H1 (cell line): ENCODE measurements around the gene KCNK15. TPM values are rescaled to one million over a fixed set of nuclear protein-coding genes. Genes with fewer than 3 reads are reported as not detected.

Source experiments
- CTCF ChIA-PET: fragments of 300-600 bp; sonication (Branson Sonifier 250); formaldehyde crosslinking; loops from one replicate; lab custom pipeline; 2021; ENCODE audit not compliant: partially characterized antibody; lab: Charles Lee
- POLR2A ChIA-PET: fragments of 300-600 bp; sonication (Branson Sonifier 250); formaldehyde crosslinking; loops from one replicate; lab custom pipeline; 2021; ENCODE audit warnings: inconsistent platforms; ENCODE audit not compliant: partially characterized antibody; lab: Charles Lee
- DNase-seq, 2 experiments: peaks; one replicate each; pipeline versions ENCODE4 v3.0.0 to v3.0.0-alpha.2; 2010 to 2022; ENCODE audit warnings: low spot score in 2 of 2, low read depth in 1 of 2, mixed read lengths in 1 of 2
- FAIRE-seq: peaks from 2 replicates; lab custom pipeline; 2011; peaks lifted over from hg19 to GRCh38; lab: Jason Lieb, UNC
- H2AFZ ChIP-seq: 2 replicates; pipeline ENCODE4 v1.8.1; 2012; ENCODE audit warnings: low read length, inconsistent platforms
- H2AK5ac ChIP-seq: 2 replicates; pipeline ENCODE4 v1.6.1; 2013; ENCODE audit warnings: low read depth, low read length
- H2BK120ac ChIP-seq: replicated peaks from 2 replicates; pipeline ENCODE3; 2013; ENCODE audit warnings: low read depth, low read length, inconsistent platforms
- H2BK12ac ChIP-seq: 2 replicates; pipeline ENCODE4 v1.6.1; 2013; ENCODE audit warnings: low read depth, low read length
- H2BK15ac ChIP-seq: 2 replicates; pipeline ENCODE4 v1.6.1; 2013; ENCODE audit warnings: low read length
- H2BK20ac ChIP-seq: 2 replicates; pipeline ENCODE4 v1.6.1; 2013; ENCODE audit warnings: low read length
- H2BK5ac ChIP-seq: 2 replicates; pipeline ENCODE4 v1.6.1; 2013; ENCODE audit warnings: low read depth, low read length
- H3K14ac ChIP-seq: 2 replicates; pipeline ENCODE4 v1.6.1; 2013; ENCODE audit warnings: inconsistent platforms; ENCODE audit not compliant: insufficient read length
- H3K18ac ChIP-seq: 2 replicates; pipeline ENCODE4 v1.6.1; 2013; ENCODE audit warnings: low read length; ENCODE audit errors: extremely low read depth
- H3K23ac ChIP-seq: 2 replicates; pipeline ENCODE4 v1.6.1; 2013; ENCODE audit warnings: inconsistent platforms; ENCODE audit not compliant: insufficient read length
- H3K23me2 ChIP-seq: 2 replicates; pipeline ENCODE4 v1.6.1; 2013; ENCODE audit warnings: low read depth, low read length
- H3K27ac ChIP-seq: 2 replicates; pipeline ENCODE4 v1.6.1; 2011; ENCODE audit warnings: low read depth, low read length, inconsistent platforms
- H3K27me3 ChIP-seq, 4 experiments: replicated peaks in 1 of 4; 1 replicate in 1 of 4; 2 replicates in 3 of 4; pipeline versions ENCODE4 v1.6.1 to v1.8.1; 2011 to 2013; ENCODE audit warnings: low read length in 3 of 4, mild to moderate bottlenecking in 3 of 4, inconsistent platforms in 2 of 4, mixed read lengths in 2 of 4, moderate library complexity in 1 of 4; ENCODE audit not compliant: control insufficient read depth in 3 of 4, insufficient read depth in 3 of 4; ENCODE audit errors: extremely low read depth in 1 of 4
- H3K36me3 ChIP-seq, 4 experiments: 2 replicates each; pipeline versions ENCODE4 v1.6.1 to v1.8.1; 2011 to 2013; ENCODE audit warnings: mild to moderate bottlenecking in 4 of 4, low read length in 3 of 4, moderate library complexity in 2 of 4, control low read depth in 1 of 4, inconsistent platforms in 1 of 4; ENCODE audit not compliant: insufficient read depth in 4 of 4, control insufficient read depth in 2 of 4
- H3K4ac ChIP-seq: replicated peaks from 2 replicates; pipeline ENCODE3; 2013; ENCODE audit warnings: low read length, low read depth, mixed read lengths, inconsistent platforms; ENCODE audit not compliant: insufficient read length
- H3K4me1 ChIP-seq, 4 experiments: replicated peaks in 1 of 4; 1 replicate in 1 of 4; 2 replicates in 3 of 4; pipeline versions ENCODE4 v1.6.1 to v1.8.1; 2011 to 2013; ENCODE audit warnings: low read length in 3 of 4, inconsistent platforms in 2 of 4, mixed read lengths in 1 of 4; ENCODE audit not compliant: insufficient read depth in 4 of 4, control insufficient read depth in 3 of 4
- H3K4me2 ChIP-seq, 2 experiments: 2 replicates each; pipeline versions ENCODE4 v1.6.1 to v1.8.1; 2011 to 2013; ENCODE audit warnings: low read depth in 2 of 2, low read length in 2 of 2, control low read depth in 1 of 2, inconsistent platforms in 1 of 2, mild to moderate bottlenecking in 1 of 2; ENCODE audit not compliant: insufficient read depth in 1 of 2
- H3K4me3 ChIP-seq, 4 experiments: fragments of 200-600, 300-600 bp in 1 of 4; sonication (generic), shearing (Covaris generic), sonication (Bioruptor Twin) in 1 of 4; 2 replicates each; pipeline versions ENCODE4 v1.5.1 to v1.8.1; 2011 to 2016; ENCODE audit warnings: low read length in 4 of 4, low read depth in 3 of 4, control low read depth in 2 of 4, inconsistent platforms in 2 of 4, mild to moderate bottlenecking in 2 of 4, mixed read lengths in 1 of 4, moderate library complexity in 1 of 4; ENCODE audit not compliant: insufficient read depth in 2 of 4; ENCODE audit errors: extremely low read depth in 1 of 4
- H3K56ac ChIP-seq: replicated peaks from 2 replicates; pipeline ENCODE3; 2013; ENCODE audit warnings: low read depth, mild to moderate bottlenecking, mixed read lengths, low read length, inconsistent platforms; ENCODE audit not compliant: insufficient read length
- H3K79me1 ChIP-seq: 2 replicates; pipeline ENCODE4 v1.6.1; 2013; ENCODE audit warnings: low read depth, low read length, control low read depth
- H3K79me2 ChIP-seq, 2 experiments: 2 replicates each; pipeline versions ENCODE4 v1.6.1 to v1.8.1; 2012 to 2013; ENCODE audit warnings: low read length in 2 of 2, mild to moderate bottlenecking in 2 of 2, inconsistent platforms in 1 of 2; ENCODE audit not compliant: insufficient read depth in 2 of 2, control insufficient read depth in 1 of 2
- H3K9ac ChIP-seq, 4 experiments: replicated peaks in 1 of 4; 1 replicate in 1 of 4; 2 replicates in 3 of 4; pipeline versions ENCODE4 v1.6.1 to v1.8.1; 2011 to 2013; ENCODE audit warnings: low read depth in 3 of 4, low read length in 3 of 4, control low read depth in 2 of 4, mild to moderate bottlenecking in 2 of 4, moderate library complexity in 2 of 4, inconsistent platforms in 1 of 4; ENCODE audit errors: extremely low read depth in 1 of 4
- H3K9me3 ChIP-seq, 2 experiments: 2 replicates each; pipeline versions ENCODE4 v1.6.1 to v1.8.1; 2012 to 2013; ENCODE audit warnings: mild to moderate bottlenecking in 2 of 2, moderate library complexity in 2 of 2, control low read depth in 1 of 2, inconsistent platforms in 1 of 2, low read depth in 1 of 2, low read length in 1 of 2, mixed read lengths in 1 of 2; ENCODE audit not compliant: insufficient read depth in 2 of 2
- H4K20me1 ChIP-seq, 2 experiments: replicated peaks in 1 of 2; 2 replicates each; pipeline versions ENCODE3 to v1.8.1; 2011 to 2013; ENCODE audit warnings: inconsistent platforms in 2 of 2, low read length in 2 of 2, mild to moderate bottlenecking in 1 of 2; ENCODE audit not compliant: insufficient read depth in 2 of 2, control insufficient read depth in 1 of 2
- H4K5ac ChIP-seq: 2 replicates; pipeline ENCODE4 v1.6.1; 2013; ENCODE audit warnings: low read length, low read depth, mixed read lengths, inconsistent platforms; ENCODE audit not compliant: insufficient read length
- H4K8ac ChIP-seq: 2 replicates; pipeline ENCODE4 v1.8.0; 2013; ENCODE audit warnings: mild to moderate bottlenecking, moderate library complexity, low read length, inconsistent platforms; ENCODE audit not compliant: insufficient read depth; ENCODE audit errors: extremely low read depth
- H4K91ac ChIP-seq: replicated peaks from 2 replicates; pipeline ENCODE3; 2013; ENCODE audit warnings: low read length, mixed read lengths, inconsistent platforms; ENCODE audit not compliant: insufficient read length
- ASH2L ChIP-seq: fragments of 200-600, 300-600 bp; sonication (generic); IDR thresholded peaks from one replicate; pipeline ENCODE4 v1.7.1; 2017; ENCODE audit warnings: low read length
- KDM1A ChIP-seq: fragments of 200-600, 300-600 bp; sonication (generic); IDR thresholded peaks from 2 replicates; pipeline ENCODE4 v1.7.1; 2016; ENCODE audit warnings: mild to moderate bottlenecking, low read length, borderline replicate concordance
- PHF8 ChIP-seq: fragments of 200-600 bp; sonication (generic); conservative IDR thresholded peaks from 2 replicates; pipeline ENCODE4 v1.7.1; 2012; ENCODE audit warnings: low read depth, mild to moderate bottlenecking, inconsistent platforms, low read length, moderate library complexity
- WGBS, 2 experiments: shearing (Covaris generic) in 1 of 2; methylation state at CpG; one replicate each; pipeline versions ENCODE4 v1.1.6 to v1.1.7; 2013 to 2015; ENCODE audit warnings: low lambda C conversion rate in 2 of 2, mixed read lengths in 2 of 2, inconsistent platforms in 1 of 2, low coverage in 1 of 2, missing lambda C conversion rate in 1 of 2; ENCODE audit not compliant: insufficient replicate concordance in 2 of 2, insufficient coverage in 1 of 2, insufficient read length in 1 of 2; ENCODE audit errors: extremely low coverage in 1 of 2, missing lambda C conversion rate in 1 of 2; 5-methylcytosine and 5-hydroxymethylcytosine counted together
- polyA plus RNA-seq, 7 experiments: library from polyadenylated mRNA; depleted of rRNA in 3 of 7; stranded (reverse) in 5 of 7; unstranded in 2 of 7; fragments of >200 nt in 5 of 7; fragments of 200-250 nt in 2 of 7; gene quantifications; 1 replicate in 5 of 7; 2 replicates in 1 of 7; 4 replicates in 1 of 7; pipeline versions ENCODE4 v1.2.1 to v1.2.3, GENCODE V29; 2011 to 2013; ENCODE audit warnings: missing spikeins in 2 of 7, mixed read lengths in 2 of 7
- total RNA-seq: library from RNA; stranded (reverse); fragmentation: NEBNext Ultra II Directional; extraction: Animal tissue kit (Norgen Biotek cat#: 25700); gene quantifications from 2 replicates; pipeline ENCODE4 v1.2.1, GENCODE V29; 2021

The KCNK15 gene
- total and polyA plus RNA-seq, 2 of the 8 experiments (the other 6 are each of a cell fraction or from before 2014, with no cell fraction given), result 0.24 to 0.33 TPM

DNA sequence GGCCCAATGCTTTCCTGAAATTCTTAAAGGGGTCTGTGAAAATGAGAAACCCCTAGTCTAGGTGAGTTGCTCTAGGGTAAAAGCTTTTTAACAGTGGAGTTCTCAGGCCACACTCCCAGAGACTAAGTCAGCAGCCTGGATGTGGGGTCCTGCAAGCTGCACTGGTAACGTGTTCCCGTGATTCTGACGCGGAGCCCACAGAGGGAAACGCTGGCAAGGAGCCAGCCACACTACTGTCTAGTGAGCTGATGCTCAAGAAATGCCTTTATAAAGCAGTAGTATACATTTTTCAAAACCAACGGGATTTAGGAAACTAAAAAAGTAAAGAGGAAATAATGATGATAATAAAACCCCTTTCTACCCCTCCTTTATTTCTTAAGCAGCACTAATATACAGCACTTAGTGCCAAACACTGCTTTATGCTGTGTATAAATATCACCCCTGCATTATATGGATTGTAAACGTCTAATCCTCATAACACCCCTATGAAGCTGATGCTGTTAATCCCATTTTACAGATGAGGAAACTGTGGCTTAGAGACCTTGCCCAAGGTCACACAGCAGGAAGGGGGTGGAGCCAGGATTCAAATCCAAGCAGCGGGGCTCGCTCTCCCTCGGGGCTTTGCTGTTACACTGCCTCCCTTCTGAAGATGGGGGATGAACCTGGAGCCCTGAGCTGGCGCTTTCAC lies 25.0 kb downstream of the KCNK15 start:
- Histone ChIP-seq H2BK5ac (no peak overlapping the region), H3K4me1 (peaks cover 0 to 3% (median 0%) of the 10 kb centered on the region in 4 experiments; a peak in 4 of 7 replicates), H2AK5ac (no peak overlapping the region), H3K9me3 (no peaks in the 10 kb centered on the region), H3K27me3 (no peaks in the 10 kb centered on the region), H2BK12ac (no peak overlapping the region), H4K20me1 (peaks cover 5 to 13% of the 10 kb centered on the region in 2 experiments), H3K36me3 (no peaks in the 10 kb centered on the region; a peak in 1 of 8 replicates), H4K8ac (no peak overlapping the region), H3K18ac (no peak overlapping the region), H3K14ac (no peak overlapping the region), H3K23ac (no peak overlapping the region), H3K27ac (no peak overlapping the region), H4K91ac (no peak overlapping the region), H3K4me3 (no peak overlapping the region), H3K56ac (no peak overlapping the region), H3K4me2 (no peak overlapping the region), H2AFZ (no peak overlapping the region), H2BK15ac (no peak overlapping the region), H3K79me2 (no peaks in the 10 kb centered on the region; a peak in 1 of 4 replicates), H3K79me1 (no peaks in the 10 kb centered on the region; the same call in 1 of the 2 replicates), H3K4ac (no peak overlapping the region), H2BK20ac (no peak overlapping the region), H4K5ac (no peak overlapping the region), H3K23me2 (no peaks in the 10 kb centered on the region), H2BK120ac (no peak overlapping the region), H3K9ac (no peak overlapping the region)
- CTCF ChIA-PET, result interaction anchor here (1.0 to 17.1 kb wide), 4 partner anchors 12 to 23 kb away, joined by 3 to 256 read pairs (median 4); partner anchors contain the start of gene KCNK15
- 84% methylated on average over 11 of the region's 11 CpGs; no CpG with 5 or more reads in 1 of the 2 experiments for WGBS, 2 experiments
- POLR2A ChIA-PET, result interaction anchor here (1.2 to 1.3 kb wide), 2 partner anchors 14 to 23 kb away, joined by 3 to 4 read pairs; no protein-coding TSS in a partner anchor
- FAIRE-seq (no peak), DNase-seq (no peak)
- TF ChIP-seq ASH2L (no peak), KDM1A (peak; percentile 83), PHF8 (no peak)
